SK-N-MC (cell line): ENCODE measurements around the gene FADS2.

Experiments
- EZH2 ChIP-seq: fragments of 200-600 bp; sonication (generic); IDR thresholded peaks from one replicate; pipeline ENCODE4 v1.6.1; 2017; ENCODE audit warnings: antibody characterized with exemption
- FOXP2 ChIP-seq: optimal IDR thresholded peaks from 2 replicates; pipeline ENCODE3; 2011; ENCODE audit warnings: mild to moderate bottlenecking, moderate library complexity; ENCODE audit not compliant: insufficient read depth; ENCODE audit errors: extremely low read length, control extremely low read depth
- POLR2AphosphoS5 ChIP-seq: IDR thresholded peaks from 2 replicates; pipeline ENCODE4 v1.6.1; 2012; ENCODE audit warnings: mild to moderate bottlenecking, low read depth, low read length, borderline replicate concordance

DNA sequence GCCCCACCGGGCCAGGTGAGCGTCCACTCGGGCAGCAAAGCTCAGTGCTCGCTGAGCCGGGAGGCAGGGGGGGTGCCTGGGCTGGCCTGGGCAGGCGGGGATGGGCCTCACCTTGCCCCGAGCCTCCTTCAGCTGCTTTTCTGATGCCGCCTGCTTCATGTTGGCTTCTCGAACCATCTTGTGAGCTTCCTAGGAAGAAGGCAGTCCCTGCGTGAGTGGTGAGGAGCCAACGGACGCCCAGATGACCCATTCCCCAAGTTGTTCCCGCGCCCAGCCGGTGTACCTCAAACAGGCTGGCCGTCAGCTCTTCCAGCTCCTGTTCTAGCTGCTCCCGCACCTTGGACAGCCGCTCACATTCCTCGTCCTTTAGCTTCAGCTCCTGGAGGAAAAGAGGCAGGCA, 79.2 kb downstream of the FADS2 start:
- no peak for TF ChIP-seq EZH2
- no peak for TF ChIP-seq POLR2AphosphoS5
- no peak for TF ChIP-seq FOXP2
